Lower leg skin (tissue), 4 donors: ENCODE results near the gene GTF2IRD1. TPM values are rescaled to one million over a fixed set of nuclear protein-coding genes. Genes with fewer than 3 reads are reported as not detected.

Source experiments
- DNase-seq, 2 donors: peaks; one replicate each; pipeline ENCODE4 v3.0.0-alpha.2; 2019; ENCODE audit warnings: low spot score in 2 of 2
- H3K4me3 ChIP-seq: fragments of 200-600 bp; sonication (generic); 2 replicates; pipeline ENCODE4 v1.5.1; 2017; ENCODE audit warnings: mild to moderate bottlenecking, low read depth; ENCODE audit not compliant: poor library complexity, severe bottlenecking
- POLR2A ChIP-seq, 2 donors: fragments of 450-650 bp; IDR thresholded peaks; one replicate each; pipeline ENCODE4 v1.6.1; 2016 to 2017; ENCODE audit warnings: antibody characterized with exemption in 2 of 2, mild to moderate bottlenecking in 1 of 2, moderate library complexity in 1 of 2
- WGBS, 2 donors: methylation state at CpG; one replicate each; pipeline ENCODE4 v1.1.5; 2018; 5-methylcytosine and 5-hydroxymethylcytosine counted together
- intact Hi-C: fragments of 100-400 bp; cut with DNase I; formaldehyde crosslinking; loops from one replicate; pipeline ENCODE4 v1.15.0; 2023; ENCODE audit warnings: low total_unique reads
- total RNA-seq, 4 donors: library from RNA; depleted of rRNA; stranded (reverse); fragments of >200 nt; gene quantifications; one replicate each; pipeline ENCODE4 v1.1.0, GENCODE V29; 2016
- TF ChIP-seq, protein P1 (sequence below), 3 donors: fragments of 450-650 bp; IDR thresholded peaks; one replicate each; pipeline ENCODE4 v1.5.1; 2016; ENCODE audit warnings: antibody characterized with exemption in 3 of 3, mild to moderate bottlenecking in 3 of 3, moderate library complexity in 2 of 3

GTF2IRD1 gene
- total RNA-seq, 4 donors from 2014 or later: 28.5 to 49.9 (median 43.2) TPM

DNA sequence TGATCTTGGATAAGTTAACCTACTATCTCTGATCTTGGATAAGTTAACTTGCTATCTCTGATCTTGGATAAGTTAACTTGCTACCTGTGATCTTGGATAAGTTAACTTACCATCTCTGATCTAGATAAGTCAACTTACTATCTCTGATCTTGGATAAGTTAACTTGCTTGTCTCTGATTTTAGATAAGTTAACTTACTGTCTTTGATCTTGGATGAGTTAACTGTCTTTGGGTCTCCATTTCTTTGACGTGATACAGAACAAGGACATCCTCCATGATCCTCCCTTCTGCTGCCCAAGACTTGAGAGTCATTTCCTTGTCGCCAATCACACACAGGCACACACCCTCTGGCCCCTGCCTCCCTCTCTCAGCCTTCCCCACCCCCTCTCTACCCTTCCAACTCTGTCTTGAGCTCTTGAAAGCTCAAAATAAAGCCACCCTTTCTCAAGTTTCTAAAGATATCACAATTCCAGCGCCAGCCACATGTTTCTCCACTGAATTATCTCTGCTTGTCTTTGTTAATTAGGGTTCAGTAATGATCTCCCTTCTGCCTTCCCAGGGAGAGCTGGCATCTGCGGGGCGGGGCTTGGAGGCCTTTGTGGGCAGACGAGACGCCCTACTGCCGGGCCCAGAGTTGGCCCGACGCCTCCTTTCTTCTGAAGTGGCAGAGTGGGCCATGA is 118.7 kb downstream of the GTF2IRD1 start:
- intact Hi-C loops: no loop called here
- TF ChIP-seq POLR2A (IDR thresholded peaks at IDR 0.05): no peak
- TF ChIP-seq, protein P1, sequence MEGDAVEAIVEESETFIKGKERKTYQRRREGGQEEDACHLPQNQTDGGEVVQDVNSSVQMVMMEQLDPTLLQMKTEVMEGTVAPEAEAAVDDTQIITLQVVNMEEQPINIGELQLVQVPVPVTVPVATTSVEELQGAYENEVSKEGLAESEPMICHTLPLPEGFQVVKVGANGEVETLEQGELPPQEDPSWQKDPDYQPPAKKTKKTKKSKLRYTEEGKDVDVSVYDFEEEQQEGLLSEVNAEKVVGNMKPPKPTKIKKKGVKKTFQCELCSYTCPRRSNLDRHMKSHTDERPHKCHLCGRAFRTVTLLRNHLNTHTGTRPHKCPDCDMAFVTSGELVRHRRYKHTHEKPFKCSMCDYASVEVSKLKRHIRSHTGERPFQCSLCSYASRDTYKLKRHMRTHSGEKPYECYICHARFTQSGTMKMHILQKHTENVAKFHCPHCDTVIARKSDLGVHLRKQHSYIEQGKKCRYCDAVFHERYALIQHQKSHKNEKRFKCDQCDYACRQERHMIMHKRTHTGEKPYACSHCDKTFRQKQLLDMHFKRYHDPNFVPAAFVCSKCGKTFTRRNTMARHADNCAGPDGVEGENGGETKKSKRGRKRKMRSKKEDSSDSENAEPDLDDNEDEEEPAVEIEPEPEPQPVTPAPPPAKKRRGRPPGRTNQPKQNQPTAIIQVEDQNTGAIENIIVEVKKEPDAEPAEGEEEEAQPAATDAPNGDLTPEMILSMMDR (IDR thresholded peaks at IDR 0.05): no peak
- 48% methylated on average over 10 of the region's 10 CpGs for WGBS, 2 donors
- no peak for DNase-seq
- H3K4me3 ChIP-seq: no peak overlapping the region

DNA sequence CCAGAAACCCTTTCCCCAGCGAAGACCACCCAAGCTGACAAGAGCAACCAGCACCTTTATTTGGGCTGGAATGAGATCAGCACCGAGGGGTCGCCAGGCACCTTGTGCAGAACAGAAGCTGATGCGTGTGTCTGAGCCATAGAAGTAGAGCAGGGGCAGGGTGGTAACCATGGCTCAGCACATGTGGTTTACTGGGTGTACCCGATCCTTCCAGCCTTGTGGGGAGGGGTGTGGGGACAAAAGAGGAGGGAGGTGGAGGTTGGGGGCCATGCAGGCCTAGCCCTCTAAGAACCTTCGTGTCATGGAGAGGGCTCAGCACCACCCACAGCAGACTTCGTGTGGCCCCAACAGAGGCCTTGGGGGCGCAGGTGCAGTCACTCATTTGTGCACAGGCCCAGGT is 119.8 kb downstream of the GTF2IRD1 start:
- H3K4me3 ChIP-seq: no peak overlapping the region
- WGBS, 2 donors: 63 to 74% methylated on average over 8 of the region's 8 CpGs
- DNase-seq: no peak
- TF ChIP-seq POLR2A (IDR thresholded peaks at IDR 0.05): no peak
- TF ChIP-seq, protein P1 (IDR thresholded peaks at IDR 0.05): no peak
- intact Hi-C loops: no loop called here

DNA sequence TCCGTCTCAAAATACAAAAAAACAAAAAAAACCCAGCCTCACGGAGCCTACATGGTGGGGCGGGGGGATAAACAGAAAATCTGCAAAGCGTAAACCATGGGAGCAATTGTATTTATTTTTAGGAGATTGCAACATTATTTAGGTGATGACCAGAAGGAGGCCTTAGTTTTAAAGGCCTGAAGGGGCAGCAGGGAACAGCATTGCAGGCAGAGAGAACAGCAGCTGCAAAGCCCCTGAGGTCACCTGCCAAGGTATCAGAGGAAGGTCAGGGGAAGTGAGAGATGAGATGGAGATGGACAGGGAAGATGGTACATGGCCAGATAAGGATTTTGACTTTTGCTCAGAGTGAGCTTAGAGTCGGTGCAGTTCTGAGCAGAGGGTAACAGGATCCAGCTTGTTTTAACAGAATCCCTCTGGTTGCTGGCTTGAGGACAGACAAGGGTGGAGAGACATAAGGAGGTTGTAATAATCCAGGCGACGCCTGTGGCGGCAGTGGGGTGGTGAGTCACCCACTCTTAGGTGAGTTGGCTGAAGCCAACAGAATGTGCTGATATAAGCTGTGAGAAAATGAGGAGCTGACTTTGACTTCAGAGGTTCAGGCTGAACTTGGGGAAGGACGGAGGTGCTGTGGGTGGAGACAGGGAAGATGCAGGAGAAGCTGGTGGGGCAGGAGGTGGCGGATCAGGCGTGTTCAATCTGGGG is 121.5 kb downstream of the GTF2IRD1 start:
- DNase-seq: peak in 1 of 2 donors; percentile 72
- intact Hi-C loops: no loop called here
- TF ChIP-seq, protein P1 (IDR thresholded peaks at IDR 0.05): no peak
- no peak for TF ChIP-seq POLR2A (IDR thresholded peaks at IDR 0.05)
- no peak overlapping the region for H3K4me3 ChIP-seq
- 55 to 59% methylated on average over 11 of the region's 11 CpGs for WGBS, 2 donors

DNA sequence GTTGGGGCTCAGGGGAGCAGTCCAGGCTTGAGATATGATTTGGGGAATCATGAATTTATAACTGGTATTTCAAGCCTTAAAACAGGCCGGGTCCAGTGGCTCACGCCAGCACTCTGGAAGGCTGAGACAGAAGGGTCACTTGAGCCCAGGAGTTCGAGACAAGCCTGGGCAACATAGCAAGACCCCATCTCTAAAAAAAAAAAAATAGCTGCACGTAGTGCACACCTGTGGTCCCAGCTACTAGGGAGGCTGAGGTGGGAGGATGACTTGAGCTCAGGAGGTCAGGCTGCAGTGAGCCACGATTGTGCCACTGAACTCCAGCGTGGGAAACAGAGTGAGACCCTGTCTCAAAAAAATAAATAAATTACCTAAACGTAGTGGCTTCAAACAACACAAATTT is 122.1 kb downstream of the GTF2IRD1 start:
- no peak for DNase-seq
- no peak overlapping the region for H3K4me3 ChIP-seq
- intact Hi-C loops: no loop called here
- TF ChIP-seq, protein P1 (IDR thresholded peaks at IDR 0.05): no peak
- WGBS, 2 donors: 67 to 84% methylated on average over 7 of the region's 7 CpGs

DNA sequence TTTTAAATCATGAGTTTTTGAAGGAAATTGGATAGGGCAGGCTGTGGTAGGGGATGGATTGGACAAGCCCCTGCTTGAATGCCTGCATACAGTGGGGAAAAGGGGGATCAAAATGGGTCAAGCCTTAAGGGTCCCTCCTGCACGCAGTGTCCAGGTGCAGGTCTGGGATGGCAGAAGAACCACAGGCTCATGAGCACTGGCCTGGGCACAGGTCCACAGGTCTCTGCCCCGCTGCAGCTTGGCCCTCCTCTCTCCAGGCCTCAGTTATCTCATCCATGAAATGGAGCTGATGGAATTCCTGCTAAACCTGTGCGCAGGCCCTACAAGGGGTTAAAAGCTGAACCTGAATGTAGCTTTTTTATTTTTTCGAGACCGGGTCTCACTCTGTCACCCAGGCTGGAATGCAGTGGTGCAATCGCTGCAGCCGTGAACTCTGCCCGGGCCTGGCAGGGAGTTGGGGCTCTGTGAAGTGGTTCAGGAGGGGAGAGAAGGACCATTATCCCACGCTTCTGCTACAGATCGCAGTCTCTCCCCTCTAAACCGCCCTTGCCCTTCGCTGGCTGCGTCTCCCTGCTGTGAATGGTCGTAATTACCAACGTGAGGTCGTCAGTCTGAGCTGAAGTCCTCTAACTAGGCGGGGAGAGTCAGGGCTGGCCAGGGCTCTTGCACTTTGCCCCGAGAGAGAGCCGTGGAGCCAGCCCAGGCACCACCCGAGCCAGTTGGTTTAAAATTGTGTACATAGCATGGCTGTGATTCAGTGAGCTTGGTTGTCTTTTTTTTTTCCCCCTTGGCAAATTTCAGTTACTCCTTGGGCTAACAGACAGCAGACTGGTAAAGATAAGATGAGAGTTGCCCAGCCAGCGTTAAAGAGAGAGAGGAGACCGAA is 126.3 kb downstream of the GTF2IRD1 start:
- intact Hi-C loops: no loop called here
- no peak overlapping the region for H3K4me3 ChIP-seq
- no peak for DNase-seq
- TF ChIP-seq, protein P1 (IDR thresholded peaks at IDR 0.05): no peak
- no peak for TF ChIP-seq POLR2A (IDR thresholded peaks at IDR 0.05)
- WGBS, 2 donors: 29 to 36% methylated on average over 22 of the region's 22 CpGs
